ENCODE results near the gene DNAJC18.
"Not testable (repeated sequence)": the region's sequence is repeated elsewhere in the genome, so short reads cannot be mapped to it uniquely, and the experiment has no call there.

DNAJC18 gene

GRCh38 chr5:139481122-139481533 is 41.8 kb upstream of the DNAJC18 start:
- DNase-seq (ENCODE audit: low read depth) = no peak
- peak overlapping the region; percentile 44 for H3K4me3 ChIP-seq (ENCODE audit: low read depth, low read length)
- TF ChIP-seq CTCF (IDR thresholded peaks at IDR 0.05; ENCODE audit: low read depth, low read length, missing control alignments) = no peak
- in situ Hi-C loops (cut with HindIII; ENCODE audit: low sequenced_read_pairs) = no loop called here

GRCh38 chr5:139479729-139480128 is 40.4 kb upstream of the DNAJC18 start:
- DNase-seq (ENCODE audit: low read depth); H3K4me3 ChIP-seq (ENCODE audit: low read depth, low read length); in situ Hi-C loops (cut with HindIII; ENCODE audit: low sequenced_read_pairs): not testable (repeated sequence)

GRCh38 chr5:139478657-139479423 is 39.5 kb upstream of the DNAJC18 start:
- in situ Hi-C loops (cut with HindIII; ENCODE audit: low sequenced_read_pairs); DNase-seq (ENCODE audit: low read depth); H3K4me3 ChIP-seq (ENCODE audit: low read depth, low read length): not testable (repeated sequence)

- no peak overlapping the region for H3K4me3 ChIP-seq (ENCODE audit: low read depth, low read length)
- TF ChIP-seq CTCF (IDR thresholded peaks at IDR 0.05; ENCODE audit: low read depth, low read length, missing control alignments) = no peak
- no peak for DNase-seq (ENCODE audit: low read depth)
- in situ Hi-C loops (cut with HindIII; ENCODE audit: low sequenced_read_pairs) = no loop called here
Observed at GRCh38 chr5:139475865-139476617, 36.7 kb upstream of the DNAJC18 start.

- in situ Hi-C loops (cut with HindIII; ENCODE audit: low sequenced_read_pairs) = no loop called here
- no peak for DNase-seq (ENCODE audit: low read depth)
- no peak overlapping the region for H3K4me3 ChIP-seq (ENCODE audit: low read depth, low read length)
- TF ChIP-seq CTCF (IDR thresholded peaks at IDR 0.05; ENCODE audit: low read depth, low read length, missing control alignments) = no peak
Observed at GRCh38 chr5:139474890-139475791, 35.8 kb upstream of the DNAJC18 start.

GRCh38 chr5:139473565-139473964 is 34.2 kb upstream of the DNAJC18 start:
- in situ Hi-C loops (cut with HindIII; ENCODE audit: low sequenced_read_pairs) = no loop called here
- no peak overlapping the region for H3K4me3 ChIP-seq (ENCODE audit: low read depth, low read length)
- TF ChIP-seq CTCF (IDR thresholded peaks at IDR 0.05; ENCODE audit: low read depth, low read length, missing control alignments) = no peak
- no peak for DNase-seq (ENCODE audit: low read depth)

- no peak for DNase-seq (ENCODE audit: low read depth)
- no peak overlapping the region for H3K4me3 ChIP-seq (ENCODE audit: low read depth, low read length)
- in situ Hi-C loops (cut with HindIII; ENCODE audit: low sequenced_read_pairs) = no loop called here
- TF ChIP-seq CTCF (IDR thresholded peaks at IDR 0.05; ENCODE audit: low read depth, low read length, missing control alignments) = no peak
Observed at GRCh38 chr5:139473105-139473504, 33.8 kb upstream of the DNAJC18 start.
